Mucosa of stomach (tissue), 1 donor: ENCODE data around the gene DSCAML1.

Experiments
- H3K27me3 ChIP-seq: one replicate; pipeline ENCODE4 v1.7.0; 2013; ENCODE audit warnings: mild to moderate bottlenecking, low read length; ENCODE audit not compliant: control insufficient read depth, insufficient read depth
- H3K36me3 ChIP-seq: one replicate; pipeline ENCODE4 v1.7.0; 2013; ENCODE audit warnings: low read length; ENCODE audit not compliant: control insufficient read depth, insufficient read depth
- H3K4me1 ChIP-seq: one replicate; pipeline ENCODE4 v1.7.0; 2013; ENCODE audit warnings: mild to moderate bottlenecking, low read length; ENCODE audit not compliant: control insufficient read depth, insufficient read depth
- H3K4me3 ChIP-seq: one replicate; pipeline ENCODE4 v1.7.0; 2013; ENCODE audit warnings: low read length
- H3K9ac ChIP-seq: one replicate; pipeline ENCODE4 v1.7.0; 2013; ENCODE audit warnings: mild to moderate bottlenecking, low read length, moderate library complexity
- H3K9me3 ChIP-seq: one replicate; pipeline ENCODE4 v1.7.0; 2013; ENCODE audit warnings: mild to moderate bottlenecking, low read length, moderate library complexity; ENCODE audit not compliant: control insufficient read depth
- donor health status: Pancreatic carcinoma.

The DSCAML1 gene

DNA sequence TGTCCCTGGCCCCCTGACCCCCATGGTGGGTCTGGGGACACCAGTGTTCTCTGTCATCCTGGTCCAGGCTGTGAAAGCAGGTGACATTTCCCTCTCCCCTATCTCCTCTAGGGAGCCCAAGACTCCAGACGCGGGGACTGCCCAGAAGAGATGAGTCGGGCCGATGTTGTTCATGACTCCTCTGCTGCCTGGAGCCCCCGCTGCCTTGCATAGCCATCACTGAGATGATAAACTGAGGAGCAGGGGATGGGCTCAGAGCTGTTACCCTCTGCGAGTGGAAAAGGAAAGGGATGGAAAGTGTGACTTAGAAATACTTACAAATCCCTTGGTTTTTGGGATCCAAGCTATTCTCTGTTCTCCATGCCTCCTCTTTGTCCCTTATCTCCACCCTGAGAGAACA lies 209.6 kb downstream of the DSCAML1 start:
- Histone ChIP-seq H3K9me3 (no peaks in the 10 kb centered on the region), H3K27me3 (peaks cover 5% of the 10 kb centered on the region), H3K4me3 (no peak overlapping the region), H3K9ac (no peak overlapping the region), H3K36me3 (no peaks in the 10 kb centered on the region), H3K4me1 (no peaks in the 10 kb centered on the region)

DNA sequence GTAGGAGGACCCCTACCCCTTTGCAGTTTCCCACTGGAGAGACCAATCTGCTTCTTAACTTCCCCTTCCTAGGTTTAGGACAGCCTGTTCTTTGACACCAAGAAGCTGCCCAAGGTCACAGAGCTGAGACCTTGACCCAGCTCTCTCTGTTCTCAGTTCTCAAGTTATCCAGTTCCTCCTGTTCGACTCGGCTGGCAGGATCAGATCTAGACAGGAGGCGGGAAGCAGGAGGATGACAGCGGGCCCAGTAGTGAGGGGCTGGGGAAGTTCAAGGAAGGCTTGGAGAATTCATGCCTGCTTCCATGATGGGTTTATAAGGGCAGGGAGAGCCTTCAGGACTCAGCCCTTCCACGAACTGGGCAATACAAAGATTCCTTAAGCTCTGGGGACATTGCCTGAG lies 210.6 kb downstream of the DSCAML1 start:
- Histone ChIP-seq H3K4me3 (no peak overlapping the region), H3K36me3 (no peaks in the 10 kb centered on the region), H3K27me3 (peaks cover 5% of the 10 kb centered on the region), H3K9ac (no peak overlapping the region), H3K4me1 (no peaks in the 10 kb centered on the region), H3K9me3 (no peaks in the 10 kb centered on the region)

DNA sequence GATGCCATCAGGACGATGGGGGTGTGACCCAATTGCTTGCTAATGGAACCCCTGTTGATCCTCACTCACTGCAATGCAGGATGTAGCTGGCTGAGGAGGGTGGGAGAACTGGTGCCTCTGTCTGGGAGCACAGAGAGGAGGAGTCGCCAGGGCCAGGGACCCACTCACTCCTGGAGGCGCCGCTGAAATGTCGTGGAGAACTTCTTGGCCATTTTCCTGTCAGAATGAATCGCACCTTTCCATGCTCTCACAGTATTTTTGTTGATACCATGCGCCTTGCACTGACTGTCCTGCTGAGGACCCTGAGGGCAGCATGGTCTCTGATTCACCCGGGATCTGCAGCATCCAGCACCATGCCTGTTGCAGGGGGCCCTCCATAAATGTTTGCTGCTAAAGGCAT lies 211.4 kb downstream of the DSCAML1 start:
- no peaks in the 10 kb centered on the region for H3K4me1 ChIP-seq
- no peak overlapping the region for H3K4me3 ChIP-seq
- H3K27me3 ChIP-seq = peaks cover 5% of the 10 kb centered on the region
- H3K9ac ChIP-seq = no peak overlapping the region
- no peaks in the 10 kb centered on the region for H3K36me3 ChIP-seq
- H3K9me3 ChIP-seq = no peaks in the 10 kb centered on the region

DNA sequence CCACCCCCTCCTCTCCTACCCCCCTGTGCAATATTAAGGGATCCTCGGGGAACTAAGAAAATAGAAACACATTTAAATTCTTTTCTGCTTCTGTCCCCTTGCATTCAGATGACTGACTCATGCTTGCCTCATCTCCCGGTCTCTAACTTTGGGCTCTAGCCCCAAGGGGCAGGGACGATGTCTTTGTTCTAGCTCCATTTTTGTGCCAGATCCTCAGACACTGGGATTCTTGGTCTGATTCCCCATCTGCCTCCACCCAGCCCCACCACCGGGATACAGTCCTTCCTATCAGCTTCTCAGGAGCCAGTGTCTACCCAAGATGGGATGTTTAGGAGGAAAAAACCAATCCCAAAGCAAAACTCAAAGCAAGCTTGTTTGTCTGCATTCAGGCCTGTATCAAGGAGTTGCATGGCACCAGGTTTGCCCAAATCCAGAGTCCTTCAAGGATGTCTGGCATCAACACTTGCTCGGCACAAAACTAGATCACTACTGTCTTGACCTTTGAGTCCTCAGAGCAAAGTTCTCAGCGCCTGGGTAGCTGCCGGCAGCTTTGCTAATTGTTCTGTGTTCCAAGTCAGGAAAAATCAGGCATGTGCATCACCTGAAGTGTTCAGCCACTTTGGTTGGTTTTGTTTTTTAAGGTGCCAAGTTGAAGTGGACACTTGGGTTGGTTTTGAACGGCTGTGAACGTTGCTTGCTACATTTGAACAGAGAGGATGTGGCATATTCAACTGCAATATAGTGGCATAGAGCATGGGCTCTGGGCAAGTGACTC lies 212.8 kb downstream of the DSCAML1 start:
- H3K9ac ChIP-seq = no peak overlapping the region
- no peaks in the 10 kb centered on the region for H3K4me1 ChIP-seq
- peaks cover 5% of the 10 kb centered on the region for H3K27me3 ChIP-seq

DNA sequence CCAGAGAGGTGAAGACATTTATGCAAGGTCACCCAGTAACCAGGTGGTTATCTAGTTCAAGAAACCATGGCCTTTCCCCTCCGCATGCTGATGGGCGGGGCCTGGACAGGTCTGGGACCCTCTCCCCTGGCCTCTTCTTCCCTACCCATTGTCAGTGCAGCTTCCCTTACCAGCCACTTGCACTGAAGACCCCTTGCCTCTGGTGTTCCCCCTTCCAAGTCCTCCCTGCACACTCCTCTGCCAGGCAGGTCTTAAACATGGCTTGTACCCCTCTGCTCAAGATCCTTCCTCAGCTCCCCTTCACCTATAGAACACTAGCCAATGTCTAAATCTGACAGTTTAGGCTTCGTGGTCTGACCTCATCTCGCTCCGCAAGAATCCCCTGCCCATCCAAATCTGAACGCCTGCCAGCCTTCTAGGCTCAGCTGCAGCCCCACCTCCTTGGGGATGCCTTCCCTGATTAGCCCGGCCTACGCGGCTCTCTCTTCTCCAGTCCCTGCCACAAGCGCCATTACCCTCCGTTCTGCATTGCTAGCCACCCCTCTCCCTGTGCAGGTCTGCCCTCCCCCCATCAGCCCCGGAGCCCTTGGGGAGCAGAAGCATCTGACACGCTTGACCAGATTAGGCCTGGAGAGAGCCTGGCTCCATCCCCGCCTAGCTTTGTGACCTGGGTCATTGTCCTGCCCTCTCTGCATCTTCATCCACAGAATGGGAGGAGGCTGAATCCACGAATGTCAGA lies 213.8 kb downstream of the DSCAML1 start:
- no peak overlapping the region for H3K9ac ChIP-seq

More for the DNA sequence above, 212.8 kb downstream of the DSCAML1 start:
- Histone ChIP-seq H3K9me3 (no peaks in the 10 kb centered on the region), H3K36me3 (no peaks in the 10 kb centered on the region), H3K4me3 (no peak overlapping the region)

DNA sequence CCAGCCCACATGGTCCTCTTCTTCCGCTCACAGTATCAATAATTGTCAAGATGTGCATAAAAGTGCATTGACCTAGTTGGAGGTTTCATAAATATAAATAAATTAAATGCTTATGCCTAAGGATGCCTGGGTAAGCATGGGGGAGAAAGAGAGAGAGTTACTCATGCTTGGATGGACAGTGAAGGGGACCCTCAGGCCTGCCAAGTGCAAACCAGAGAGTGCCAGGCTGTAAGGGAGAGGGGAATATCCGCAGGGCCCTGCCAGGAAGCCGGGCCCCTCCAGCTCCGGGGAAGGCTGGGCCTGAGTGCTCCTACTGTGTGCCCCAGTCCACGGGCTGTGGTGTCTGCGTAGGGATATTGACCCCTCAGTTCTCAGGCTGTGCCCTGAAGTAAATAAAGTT lies 214.6 kb downstream of the DSCAML1 start:
- peaks cover 5% of the 10 kb centered on the region for H3K27me3 ChIP-seq
- no peak overlapping the region for H3K4me3 ChIP-seq
- no peaks in the 10 kb centered on the region for H3K4me1 ChIP-seq
- no peaks in the 10 kb centered on the region for H3K36me3 ChIP-seq
- no peak overlapping the region for H3K9ac ChIP-seq
- H3K9me3 ChIP-seq = no peaks in the 10 kb centered on the region

More for the DNA sequence above, 213.8 kb downstream of the DSCAML1 start:
- Histone ChIP-seq H3K36me3 (no peaks in the 10 kb centered on the region), H3K4me1 (no peaks in the 10 kb centered on the region), H3K4me3 (no peak overlapping the region), H3K27me3 (peaks cover 5% of the 10 kb centered on the region), H3K9me3 (no peaks in the 10 kb centered on the region)

DNA sequence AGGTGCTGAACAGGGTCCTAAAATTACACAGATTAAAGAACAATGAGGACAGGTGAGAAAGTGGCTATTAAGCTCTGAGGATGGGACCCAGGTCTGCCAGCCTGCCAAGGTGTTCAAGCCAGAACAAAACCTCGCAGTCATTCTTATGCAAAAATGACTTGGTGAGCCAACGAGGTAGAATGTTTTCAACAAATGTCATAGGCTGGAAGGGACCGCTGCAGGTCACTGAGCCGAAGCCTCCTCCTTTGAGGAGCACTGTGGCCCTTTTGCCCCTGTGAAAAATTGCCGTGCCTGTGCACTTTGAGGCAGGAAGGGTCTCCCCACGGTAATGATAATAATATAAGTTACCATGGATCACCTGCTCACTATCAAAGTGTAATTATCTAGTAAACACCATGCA lies 216.2 kb downstream of the DSCAML1 start:
- Histone ChIP-seq H3K4me3 (no peak overlapping the region), H3K36me3 (no peaks in the 10 kb centered on the region), H3K9me3 (no peaks in the 10 kb centered on the region), H3K4me1 (no peaks in the 10 kb centered on the region), H3K9ac (no peak overlapping the region), H3K27me3 (peaks cover 5% of the 10 kb centered on the region)

DNA sequence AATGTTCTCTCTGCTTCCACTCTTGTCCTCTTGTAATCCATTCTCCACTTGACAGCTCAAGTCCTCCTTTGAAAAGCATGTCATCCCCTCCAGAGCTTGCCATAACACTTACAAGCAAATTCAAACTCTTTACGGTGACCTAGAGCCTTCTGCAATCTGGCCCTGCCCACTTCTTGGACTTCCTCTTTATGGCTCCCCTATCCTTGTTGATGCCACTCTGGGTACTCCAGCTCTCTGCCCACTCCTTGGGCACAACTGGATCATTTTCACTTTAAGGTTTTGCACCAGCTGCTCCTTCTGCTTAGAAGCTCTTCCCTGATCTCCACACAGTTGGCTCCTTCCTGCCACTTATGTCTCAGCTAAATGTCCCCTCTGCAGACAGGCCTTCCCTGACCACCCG lies 217.9 kb downstream of the DSCAML1 start:
- no peak overlapping the region for H3K9ac ChIP-seq
- no peaks in the 10 kb centered on the region for H3K4me1 ChIP-seq

DNA sequence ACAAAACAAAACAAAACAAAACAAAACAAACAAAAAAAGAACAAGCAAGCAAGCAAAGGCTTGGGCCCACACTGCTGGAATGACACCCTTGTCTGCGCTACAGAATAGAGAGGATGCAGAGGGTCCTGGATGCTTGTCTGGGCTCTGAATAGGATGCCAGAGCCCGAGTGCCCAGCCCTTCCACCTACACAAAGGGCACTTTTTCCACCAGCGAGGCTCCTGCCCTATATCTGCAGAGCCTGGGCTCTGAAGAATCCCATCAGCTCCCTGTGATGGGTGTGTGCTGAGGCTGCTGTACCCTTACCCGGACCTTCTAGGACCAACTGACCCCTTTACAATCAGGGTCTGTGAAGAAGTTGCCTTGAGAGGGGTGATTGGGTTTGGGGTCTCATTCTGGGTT lies 221.2 kb downstream of the DSCAML1 start:
- H3K4me1 ChIP-seq = no peaks in the 10 kb centered on the region
- no peak overlapping the region for H3K4me3 ChIP-seq
- no peaks in the 10 kb centered on the region for H3K36me3 ChIP-seq
- H3K9ac ChIP-seq = no peak overlapping the region
- H3K27me3 ChIP-seq = no peaks in the 10 kb centered on the region
- H3K9me3 ChIP-seq = no peaks in the 10 kb centered on the region

More for the DNA sequence above, 217.9 kb downstream of the DSCAML1 start:
- H3K9me3 ChIP-seq = no peaks in the 10 kb centered on the region
- no peaks in the 10 kb centered on the region for H3K36me3 ChIP-seq
- H3K4me3 ChIP-seq = no peak overlapping the region
- H3K27me3 ChIP-seq = peaks cover 5% of the 10 kb centered on the region

DNA sequence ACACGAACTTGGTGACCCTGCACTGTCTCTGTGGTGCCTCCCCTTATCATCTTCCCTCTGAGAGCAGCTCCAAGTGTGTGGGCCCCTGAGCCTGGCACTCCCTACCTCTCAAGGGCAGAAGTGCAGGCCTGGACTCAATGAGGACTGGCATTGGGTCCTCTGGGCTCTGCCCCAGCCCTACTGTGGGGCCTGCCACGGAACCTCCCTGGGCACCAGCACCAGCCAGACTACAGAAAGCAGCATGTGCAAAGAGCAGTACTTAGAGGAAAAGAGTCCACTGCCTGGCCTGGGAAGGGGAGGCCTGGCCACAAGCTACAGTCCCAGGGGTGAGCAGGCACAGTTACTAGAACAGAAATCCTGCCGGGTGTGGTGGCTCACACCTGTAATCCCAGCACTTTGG lies 222.5 kb downstream of the DSCAML1 start:
- H3K4me3 ChIP-seq = no peak overlapping the region

DNA sequence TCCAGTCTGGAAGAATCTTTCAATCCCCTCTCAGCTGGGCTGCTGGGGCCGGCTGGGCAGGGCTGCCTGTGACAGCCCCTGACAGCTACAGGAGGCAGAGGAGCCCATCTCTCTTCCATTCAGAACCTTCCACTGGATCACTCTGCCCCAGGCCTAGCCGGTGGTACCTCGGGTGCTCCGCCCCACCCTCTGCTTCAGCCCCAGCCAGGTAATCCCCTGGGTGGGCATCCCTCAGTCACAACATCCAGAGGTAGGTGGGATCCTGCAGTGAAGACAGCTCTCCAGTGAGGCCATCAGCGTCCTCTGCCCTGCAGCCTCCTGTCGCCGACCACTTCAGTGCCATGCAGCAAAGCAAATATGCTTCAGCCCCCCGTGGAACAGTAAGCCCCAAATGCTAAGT lies 223.7 kb downstream of the DSCAML1 start:
- Histone ChIP-seq H3K27me3 (no peaks in the 10 kb centered on the region), H3K9me3 (no peaks in the 10 kb centered on the region), H3K9ac (no peak overlapping the region), H3K36me3 (no peaks in the 10 kb centered on the region), H3K4me1 (no peaks in the 10 kb centered on the region), H3K4me3 (no peak overlapping the region)

More for the DNA sequence above, 222.5 kb downstream of the DSCAML1 start:
- Histone ChIP-seq H3K27me3 (no peaks in the 10 kb centered on the region), H3K9me3 (no peaks in the 10 kb centered on the region), H3K4me1 (no peaks in the 10 kb centered on the region), H3K36me3 (no peaks in the 10 kb centered on the region), H3K9ac (no peak overlapping the region)

DNA sequence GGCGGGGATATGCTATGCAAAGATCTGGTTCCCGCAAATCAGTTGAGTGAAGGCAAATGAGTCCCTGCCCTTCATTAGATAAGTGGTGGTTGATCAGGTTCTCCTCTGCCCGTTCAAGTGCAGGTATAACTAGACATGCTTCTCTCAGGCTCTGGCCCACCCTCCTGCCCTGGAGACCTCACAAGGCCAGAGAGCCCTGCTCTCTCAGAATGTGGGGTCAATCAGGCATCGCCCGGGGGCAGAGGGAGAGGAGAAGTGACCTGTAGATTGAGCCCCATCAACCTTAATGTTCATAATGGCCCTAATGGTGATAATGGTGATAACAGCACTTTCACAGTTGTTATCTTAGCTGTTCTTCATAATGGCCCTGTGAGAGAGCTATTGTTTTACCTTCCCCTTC lies 224.3 kb downstream of the DSCAML1 start:
- H3K4me1 ChIP-seq = no peaks in the 10 kb centered on the region
- H3K36me3 ChIP-seq = no peaks in the 10 kb centered on the region
- H3K9ac ChIP-seq = no peak overlapping the region
- H3K27me3 ChIP-seq = no peaks in the 10 kb centered on the region
- no peaks in the 10 kb centered on the region for H3K9me3 ChIP-seq
- no peak overlapping the region for H3K4me3 ChIP-seq
